H1 (cell line): Measurements from ENCODE around the gene DMXL1. TPM values are rescaled to one million over a fixed set of nuclear protein-coding genes. Genes with fewer than 3 reads are reported as not detected.
A peak's percentile ranks its signal among the peaks of the same experiment; 100 is the strongest.

Experiments
- CTCF ChIA-PET: fragments of 300-600 bp; sonication (Branson Sonifier 250); formaldehyde crosslinking; loops from one replicate; lab custom pipeline; 2021; ENCODE audit not compliant: partially characterized antibody; lab: Charles Lee
- POLR2A ChIA-PET: fragments of 300-600 bp; sonication (Branson Sonifier 250); formaldehyde crosslinking; loops from one replicate; lab custom pipeline; 2021; ENCODE audit warnings: inconsistent platforms; ENCODE audit not compliant: partially characterized antibody; lab: Charles Lee
- DNase-seq, 2 experiments: peaks; one replicate each; pipeline versions ENCODE4 v3.0.0 to v3.0.0-alpha.2; 2010 to 2022; ENCODE audit warnings: low spot score in 2 of 2, low read depth in 1 of 2, mixed read lengths in 1 of 2
- FAIRE-seq: peaks from 2 replicates; lab custom pipeline; 2011; peaks lifted over from hg19 to GRCh38; lab: Jason Lieb, UNC
- H2AFZ ChIP-seq: 2 replicates; pipeline ENCODE4 v1.8.1; 2012; ENCODE audit warnings: low read length, inconsistent platforms
- H2AK5ac ChIP-seq: 2 replicates; pipeline ENCODE4 v1.6.1; 2013; ENCODE audit warnings: low read depth, low read length
- H2BK120ac ChIP-seq: replicated peaks from 2 replicates; pipeline ENCODE3; 2013; ENCODE audit warnings: low read depth, low read length, inconsistent platforms
- H2BK12ac ChIP-seq: 2 replicates; pipeline ENCODE4 v1.6.1; 2013; ENCODE audit warnings: low read depth, low read length
- H2BK15ac ChIP-seq: 2 replicates; pipeline ENCODE4 v1.6.1; 2013; ENCODE audit warnings: low read length
- H2BK20ac ChIP-seq: 2 replicates; pipeline ENCODE4 v1.6.1; 2013; ENCODE audit warnings: low read length
- H2BK5ac ChIP-seq: 2 replicates; pipeline ENCODE4 v1.6.1; 2013; ENCODE audit warnings: low read depth, low read length
- H3K14ac ChIP-seq: 2 replicates; pipeline ENCODE4 v1.6.1; 2013; ENCODE audit warnings: inconsistent platforms; ENCODE audit not compliant: insufficient read length
- H3K18ac ChIP-seq: 2 replicates; pipeline ENCODE4 v1.6.1; 2013; ENCODE audit warnings: low read length; ENCODE audit errors: extremely low read depth
- H3K23ac ChIP-seq: 2 replicates; pipeline ENCODE4 v1.6.1; 2013; ENCODE audit warnings: inconsistent platforms; ENCODE audit not compliant: insufficient read length
- H3K23me2 ChIP-seq: 2 replicates; pipeline ENCODE4 v1.6.1; 2013; ENCODE audit warnings: low read depth, low read length
- H3K27ac ChIP-seq: 2 replicates; pipeline ENCODE4 v1.6.1; 2011; ENCODE audit warnings: low read depth, low read length, inconsistent platforms
- H3K27me3 ChIP-seq, 4 experiments: replicated peaks in 1 of 4; 1 replicate in 1 of 4; 2 replicates in 3 of 4; pipeline versions ENCODE4 v1.6.1 to v1.8.1; 2011 to 2013; ENCODE audit warnings: low read length in 3 of 4, mild to moderate bottlenecking in 3 of 4, inconsistent platforms in 2 of 4, mixed read lengths in 2 of 4, moderate library complexity in 1 of 4; ENCODE audit not compliant: control insufficient read depth in 3 of 4, insufficient read depth in 3 of 4; ENCODE audit errors: extremely low read depth in 1 of 4
- H3K36me3 ChIP-seq, 4 experiments: 2 replicates each; pipeline versions ENCODE4 v1.6.1 to v1.8.1; 2011 to 2013; ENCODE audit warnings: mild to moderate bottlenecking in 4 of 4, low read length in 3 of 4, moderate library complexity in 2 of 4, control low read depth in 1 of 4, inconsistent platforms in 1 of 4; ENCODE audit not compliant: insufficient read depth in 4 of 4, control insufficient read depth in 2 of 4
- H3K4ac ChIP-seq: replicated peaks from 2 replicates; pipeline ENCODE3; 2013; ENCODE audit warnings: low read length, low read depth, mixed read lengths, inconsistent platforms; ENCODE audit not compliant: insufficient read length
- H3K4me1 ChIP-seq, 4 experiments: replicated peaks in 1 of 4; 1 replicate in 1 of 4; 2 replicates in 3 of 4; pipeline versions ENCODE4 v1.6.1 to v1.8.1; 2011 to 2013; ENCODE audit warnings: low read length in 3 of 4, inconsistent platforms in 2 of 4, mixed read lengths in 1 of 4; ENCODE audit not compliant: insufficient read depth in 4 of 4, control insufficient read depth in 3 of 4
- H3K4me2 ChIP-seq, 2 experiments: 2 replicates each; pipeline versions ENCODE4 v1.6.1 to v1.8.1; 2011 to 2013; ENCODE audit warnings: low read depth in 2 of 2, low read length in 2 of 2, control low read depth in 1 of 2, inconsistent platforms in 1 of 2, mild to moderate bottlenecking in 1 of 2; ENCODE audit not compliant: insufficient read depth in 1 of 2
- H3K4me3 ChIP-seq, 4 experiments: fragments of 200-600, 300-600 bp in 1 of 4; sonication (generic), shearing (Covaris generic), sonication (Bioruptor Twin) in 1 of 4; 2 replicates each; pipeline versions ENCODE4 v1.5.1 to v1.8.1; 2011 to 2016; ENCODE audit warnings: low read length in 4 of 4, low read depth in 3 of 4, control low read depth in 2 of 4, inconsistent platforms in 2 of 4, mild to moderate bottlenecking in 2 of 4, mixed read lengths in 1 of 4, moderate library complexity in 1 of 4; ENCODE audit not compliant: insufficient read depth in 2 of 4; ENCODE audit errors: extremely low read depth in 1 of 4
- H3K56ac ChIP-seq: replicated peaks from 2 replicates; pipeline ENCODE3; 2013; ENCODE audit warnings: low read depth, mild to moderate bottlenecking, mixed read lengths, low read length, inconsistent platforms; ENCODE audit not compliant: insufficient read length
- H3K79me1 ChIP-seq: 2 replicates; pipeline ENCODE4 v1.6.1; 2013; ENCODE audit warnings: low read depth, low read length, control low read depth
- H3K79me2 ChIP-seq, 2 experiments: 2 replicates each; pipeline versions ENCODE4 v1.6.1 to v1.8.1; 2012 to 2013; ENCODE audit warnings: low read length in 2 of 2, mild to moderate bottlenecking in 2 of 2, inconsistent platforms in 1 of 2; ENCODE audit not compliant: insufficient read depth in 2 of 2, control insufficient read depth in 1 of 2
- H3K9ac ChIP-seq, 4 experiments: replicated peaks in 1 of 4; 1 replicate in 1 of 4; 2 replicates in 3 of 4; pipeline versions ENCODE4 v1.6.1 to v1.8.1; 2011 to 2013; ENCODE audit warnings: low read depth in 3 of 4, low read length in 3 of 4, control low read depth in 2 of 4, mild to moderate bottlenecking in 2 of 4, moderate library complexity in 2 of 4, inconsistent platforms in 1 of 4; ENCODE audit errors: extremely low read depth in 1 of 4
- H3K9me3 ChIP-seq, 2 experiments: 2 replicates each; pipeline versions ENCODE4 v1.6.1 to v1.8.1; 2012 to 2013; ENCODE audit warnings: mild to moderate bottlenecking in 2 of 2, moderate library complexity in 2 of 2, control low read depth in 1 of 2, inconsistent platforms in 1 of 2, low read depth in 1 of 2, low read length in 1 of 2, mixed read lengths in 1 of 2; ENCODE audit not compliant: insufficient read depth in 2 of 2
- H4K20me1 ChIP-seq, 2 experiments: replicated peaks in 1 of 2; 2 replicates each; pipeline versions ENCODE3 to v1.8.1; 2011 to 2013; ENCODE audit warnings: inconsistent platforms in 2 of 2, low read length in 2 of 2, mild to moderate bottlenecking in 1 of 2; ENCODE audit not compliant: insufficient read depth in 2 of 2, control insufficient read depth in 1 of 2
- H4K5ac ChIP-seq: 2 replicates; pipeline ENCODE4 v1.6.1; 2013; ENCODE audit warnings: low read length, low read depth, mixed read lengths, inconsistent platforms; ENCODE audit not compliant: insufficient read length
- H4K8ac ChIP-seq: 2 replicates; pipeline ENCODE4 v1.8.0; 2013; ENCODE audit warnings: mild to moderate bottlenecking, moderate library complexity, low read length, inconsistent platforms; ENCODE audit not compliant: insufficient read depth; ENCODE audit errors: extremely low read depth
- H4K91ac ChIP-seq: replicated peaks from 2 replicates; pipeline ENCODE3; 2013; ENCODE audit warnings: low read length, mixed read lengths, inconsistent platforms; ENCODE audit not compliant: insufficient read length
- BRCA1 ChIP-seq: IDR thresholded peaks from 2 replicates; pipeline ENCODE4 v1.6.1; 2012; ENCODE audit warnings: low read depth, low read length, improper control_type of control experiment
- CHD2 ChIP-seq: IDR thresholded peaks from 2 replicates; pipeline ENCODE4 v1.6.1; 2012; ENCODE audit warnings: low read length, improper control_type of control experiment
- MAFK ChIP-seq: IDR thresholded peaks from 2 replicates; pipeline ENCODE4 v1.6.1; 2012; ENCODE audit warnings: low read depth, mild to moderate bottlenecking, improper control_type of control experiment, low read length
- MAX ChIP-seq: IDR thresholded peaks from 2 replicates; pipeline ENCODE4 v1.6.1; 2012; ENCODE audit warnings: inconsistent platforms
- NANOG ChIP-seq: IDR thresholded peaks from 2 replicates; pipeline ENCODE4 v1.6.1; 2011; ENCODE audit warnings: low read length, low read depth, mild to moderate bottlenecking, inconsistent platforms; ENCODE audit not compliant: insufficient read depth, poor library complexity, severe bottlenecking
- NRF1 ChIP-seq: IDR thresholded peaks from 2 replicates; pipeline ENCODE4 v1.6.1; 2011; ENCODE audit warnings: mild to moderate bottlenecking, low read depth, low read length, improper control_type of control experiment
- RFX5 ChIP-seq: IDR thresholded peaks from 2 replicates; pipeline ENCODE4 v1.6.1; 2011; ENCODE audit warnings: low read depth, low read length, improper control_type of control experiment, borderline replicate concordance
- SIN3A ChIP-seq, 2 experiments: IDR thresholded peaks in 1 of 2; conservative IDR thresholded peaks in 1 of 2; 2 replicates each; pipeline ENCODE4 v1.6.1; 2011 to 2012; ENCODE audit warnings: low read length in 2 of 2, improper control_type of control experiment in 1 of 2, low read depth in 1 of 2, mild to moderate bottlenecking in 1 of 2
- SP1 ChIP-seq: IDR thresholded peaks from 2 replicates; pipeline ENCODE4 v1.6.1; 2011; ENCODE audit warnings: low read depth, low read length
- SP4 ChIP-seq: IDR thresholded peaks from 2 replicates; pipeline ENCODE4 v1.6.1; 2012; ENCODE audit warnings: low read length, inconsistent platforms
- SRF ChIP-seq: IDR thresholded peaks from 2 replicates; pipeline ENCODE4 v1.6.1; 2011; ENCODE audit warnings: mild to moderate bottlenecking, low read depth, low read length, moderate library complexity
- TBP ChIP-seq: IDR thresholded peaks from 2 replicates; pipeline ENCODE4 v1.6.1; 2011; ENCODE audit warnings: low read depth, low read length, improper control_type of control experiment
- YY1 ChIP-seq: IDR thresholded peaks from 2 replicates; pipeline ENCODE4 v1.6.1; 2011; ENCODE audit warnings: low read depth, mild to moderate bottlenecking, low read length
- WGBS, 2 experiments: shearing (Covaris generic) in 1 of 2; methylation state at CpG; one replicate each; pipeline versions ENCODE4 v1.1.6 to v1.1.7; 2013 to 2015; ENCODE audit warnings: low lambda C conversion rate in 2 of 2, mixed read lengths in 2 of 2, inconsistent platforms in 1 of 2, low coverage in 1 of 2, missing lambda C conversion rate in 1 of 2; ENCODE audit not compliant: insufficient replicate concordance in 2 of 2, insufficient coverage in 1 of 2, insufficient read length in 1 of 2; ENCODE audit errors: extremely low coverage in 1 of 2, missing lambda C conversion rate in 1 of 2; 5-methylcytosine and 5-hydroxymethylcytosine counted together
- polyA plus RNA-seq, 7 experiments: library from polyadenylated mRNA; depleted of rRNA in 3 of 7; stranded (reverse) in 5 of 7; unstranded in 2 of 7; fragments of >200 nt in 5 of 7; fragments of 200-250 nt in 2 of 7; gene quantifications; 1 replicate in 5 of 7; 2 replicates in 1 of 7; 4 replicates in 1 of 7; pipeline versions ENCODE4 v1.2.1 to v1.2.3, GENCODE V29; 2011 to 2013; ENCODE audit warnings: missing spikeins in 2 of 7, mixed read lengths in 2 of 7
- total RNA-seq: library from RNA; stranded (reverse); fragmentation: NEBNext Ultra II Directional; extraction: Animal tissue kit (Norgen Biotek cat#: 25700); gene quantifications from 2 replicates; pipeline ENCODE4 v1.2.1, GENCODE V29; 2021

DMXL1 gene
- total and polyA plus RNA-seq, 2 of the 8 experiments (the other 6 are each of a cell fraction or from before 2014, with no cell fraction given), result 10.1 to 43.9 TPM

- Histone ChIP-seq H2BK20ac (no peak overlapping the region; the same call in 1 of the 2 replicates), H3K23ac (no peak overlapping the region), H3K56ac (peak overlapping the region; percentile 81), H3K9ac (peak overlapping the region in 3 of 4 experiments; percentile 54 to 90 (median 73); a peak in 6 of 7 replicates), H2BK15ac (0 out of 2 replicates have a peak overlapping the region, but pooled peaks have one; percentile 48), H3K14ac (no peak overlapping the region), H3K9me3 (no peaks in the 10 kb centered on the region), H4K5ac (peak overlapping the region; percentile 55), H3K4me1 (peaks cover 0 to 3% (median under 1%) of the 10 kb centered on the region in 4 experiments; a peak in 2 of 7 replicates), H3K4me2 (peak overlapping the region; percentile 90 to 92), H3K18ac (peak overlapping the region; percentile 86), H3K4ac (peak overlapping the region; percentile 82), H3K27ac (peak overlapping the region; percentile 37; the same call in 1 of the 2 replicates), H2AFZ (peak overlapping the region; percentile 95), H2AK5ac (no peak overlapping the region), H4K20me1 (peaks cover 0 to 3% of the 10 kb centered on the region in 2 experiments), H2BK5ac (peak overlapping the region; percentile 84; the same call in 1 of the 2 replicates), H3K23me2 (peaks cover 9% of the 10 kb centered on the region), H4K91ac (peak overlapping the region; percentile 69), H4K8ac (no peak overlapping the region), H3K36me3 (no peaks in the 10 kb centered on the region), H3K79me1 (peaks cover 4% of the 10 kb centered on the region; the same call in 1 of the 2 replicates), H3K27me3 (peaks cover 0 to 1% (median 0%) of the 10 kb centered on the region in 4 experiments; a peak in 2 of 7 replicates), H3K4me3 (peak overlapping the region; percentile 80 to 95 (median 84)), H2BK120ac (no peak overlapping the region), H2BK12ac (peak overlapping the region; percentile 64; the same call in 1 of the 2 replicates), H3K79me2 (0 out of 4 replicates have a peak, but pooled peaks cover 0 to 7% of the 10 kb centered on the region in 2 experiments)
- whole genome bisulfite sequencing, 2 experiments, result 7% methylated on average over 18 of the region's 18 CpGs; no CpG with 5 or more reads in 1 of the 2 experiments
- FAIRE-seq, result peak; percentile 87
- ChIA-PET CTCF (interaction anchor here (0.5 to 2.2 kb wide), 12 partner anchors 9 to 280 kb away, joined by 3 to 8 read pairs (median 5); partner anchors contain the start of gene DTWD2), POLR2A (interaction anchor here (0.6 to 1.8 kb wide), 18 partner anchors 10 to 280 kb away, joined by 3 to 12 read pairs (median 3); partner anchors contain the start of genes DMXL1 and DTWD2)
- DNase-seq, result peak; percentile 89 to 90
- TF ChIP-seq CHD2 (no peak), SIN3A (conservative IDR thresholded peaks at IDR 0.05 in 1 of 2, IDR thresholded peaks at IDR 0.05 in 1 of 2; ENCODE audit: low read depth in 1 of 2, low read length in 2 of 2) (no peak; a peak in 1 of 4 replicates), SP4 (no peak), BRCA1 (no peak), MAX (peak; percentile 46; the same call in 1 of the 2 replicates), YY1 (peak; percentile 58; the same call in 1 of the 2 replicates), SP1 (no peak), MAFK (no peak), NRF1 (no peak), RFX5 (peak; percentile 97), NANOG (no peak), SRF (no peak), TBP (0 out of 2 replicates have a peak, but pooled peaks have one; percentile 16)
Observed at GRCh38 chr5:119267958-119268386, 197.1 kb downstream of the DMXL1 start.
